HCT116 (cell line): ENCODE results near the gene TMEM14B. TPM values are rescaled to one million over a fixed set of nuclear protein-coding genes. Genes with fewer than 3 reads are reported as not detected.

Source experiments
- ATAC-seq: fragments of 200-7000 bp; cut with Tn5 transposase; 2 replicates; pipeline ENCODE4 v1.9.1; 2020; ENCODE audit warnings: mild to moderate bottlenecking, moderate library complexity
- BruUV-seq: library from RNA; stranded (reverse); fragments of 400-500 nt; replicated peaks from 2 replicates; lab custom pipeline; 2021; lab: Mats Ljungman, UMichigan
- CTCF ChIA-PET: fragments of 300-600 bp; sonication (Branson Sonifier 250); formaldehyde crosslinking; loops from one replicate; lab custom pipeline; 2021; ENCODE audit warnings: antibody characterized with exemption; lab: Charles Lee
- POLR2A ChIA-PET: fragments of 300-600, 350-600 bp; sonication (Branson Sonifier 250); formaldehyde crosslinking; loops from one replicate; lab custom pipeline; 2021; ENCODE audit warnings: antibody characterized with exemption; lab: Charles Lee
- RAD21 ChIA-PET, 2 experiments: fragments of 300-600 bp; sonication (Branson Sonifier 250); formaldehyde crosslinking; loops; one replicate each; lab custom pipeline; 2023; ENCODE audit warnings: low total read pairs in 2 of 2; ENCODE audit not compliant: uncharacterized antibody in 2 of 2, unreplicated experiment in 2 of 2, low non-redundant PET in 1 of 2; lab: Charles Lee
- DNase-seq: peaks from one replicate; pipeline ENCODE4 v3.0.0-alpha.2; 2010; ENCODE audit warnings: low read depth, low spot score
- H2AFZ ChIP-seq: fragments of 200-600 bp; shearing (Covaris generic), sonication (generic); 2 replicates; pipeline ENCODE4 v1.6.1; 2017; ENCODE audit warnings: low read depth, mixed run types, mixed read lengths, antibody characterized with exemption, low read length; ENCODE audit not compliant: poor library complexity, severe bottlenecking
- H3K27ac ChIP-seq: 2 replicates; pipeline ENCODE4 v1.5.1; 2012; ENCODE audit warnings: low read depth, low read length
- H3K27me3 ChIP-seq: fragments of 200-600 bp; sonication (generic); 2 replicates; pipeline ENCODE4 v1.6.1; 2016; ENCODE audit warnings: mixed run types, low read length, mixed read lengths; ENCODE audit not compliant: insufficient read depth
- H3K36me3 ChIP-seq, 2 experiments: fragments of 200-500 bp in 1 of 2; fragments of 200-600 bp in 1 of 2; sonication (Bioruptor generic) in 1 of 2; sonication (generic) in 1 of 2; 2 replicates each; pipeline versions ENCODE4 v1.5.1 to v1.6.1; 2014 to 2016; ENCODE audit warnings: low read length in 2 of 2, inconsistent platforms in 1 of 2, mixed read lengths in 1 of 2, mixed run types in 1 of 2; ENCODE audit not compliant: insufficient read depth in 2 of 2, control insufficient read depth in 1 of 2
- H3K4me1 ChIP-seq, 2 experiments: fragments of 200-600 bp in 1 of 2; sonication (generic) in 1 of 2; 2 replicates each; pipeline versions ENCODE4 v1.5.1 to v1.6.1; 2012 to 2017; ENCODE audit warnings: low read length in 2 of 2, inconsistent platforms in 1 of 2, mild to moderate bottlenecking in 1 of 2, mixed read lengths in 1 of 2, mixed run types in 1 of 2, moderate library complexity in 1 of 2; ENCODE audit not compliant: insufficient read depth in 2 of 2, control insufficient read depth in 1 of 2
- H3K4me2 ChIP-seq: fragments of 200-600 bp; sonication (generic); 2 replicates; pipeline ENCODE4 v1.6.1; 2017; ENCODE audit warnings: mixed run types, low read length, mixed read lengths
- H3K4me3 ChIP-seq, 2 experiments: fragments of 200-600 bp in 1 of 2; sonication (generic) in 1 of 2; replicated peaks in 1 of 2; 2 replicates each; pipeline ENCODE4 v1.5.1; 2011 to 2016; ENCODE audit warnings: low read length in 2 of 2, control low read depth in 1 of 2, low read depth in 1 of 2, mild to moderate bottlenecking in 1 of 2, mixed read lengths in 1 of 2, mixed run types in 1 of 2
- H3K79me2 ChIP-seq: fragments of 200-600 bp; sonication (generic); 2 replicates; pipeline ENCODE4 v1.6.1; 2017; ENCODE audit warnings: mild to moderate bottlenecking, mixed run types, low read length, moderate library complexity, mixed read lengths; ENCODE audit not compliant: insufficient read depth
- H3K9ac ChIP-seq: fragments of 200-600 bp; sonication (generic); 2 replicates; pipeline ENCODE4 v1.6.1; 2016; ENCODE audit warnings: low read length, mixed read lengths
- H3K9me2 ChIP-seq: fragments of 200-600 bp; sonication (generic), shearing (Covaris generic); 2 replicates; pipeline ENCODE4 v1.6.1; 2017; ENCODE audit warnings: mixed run types, mild to moderate bottlenecking, moderate library complexity; ENCODE audit not compliant: insufficient read depth
- H3K9me3 ChIP-seq, 2 experiments: fragments of 200-500 bp in 1 of 2; fragments of 200-600 bp in 1 of 2; sonication (Bioruptor generic) in 1 of 2; sonication (generic) in 1 of 2; 2 replicates each; pipeline ENCODE4 v1.6.1; 2014 to 2017; ENCODE audit warnings: low read length in 2 of 2, mixed read lengths in 2 of 2, inconsistent platforms in 1 of 2, low read depth in 1 of 2, mild to moderate bottlenecking in 1 of 2, mixed run types in 1 of 2, moderate library complexity in 1 of 2; ENCODE audit not compliant: control insufficient read depth in 1 of 2, insufficient read depth in 1 of 2
- H4K20me1 ChIP-seq: fragments of 200-600 bp; sonication (generic), shearing (Covaris generic); 2 replicates; pipeline ENCODE4 v1.6.1; 2017; ENCODE audit warnings: mixed run types, mild to moderate bottlenecking, moderate library complexity; ENCODE audit not compliant: insufficient read depth
- ATF3 ChIP-seq: IDR thresholded peaks from 2 replicates; pipeline ENCODE4 v1.6.1; 2012
- CBX3 ChIP-seq: IDR thresholded peaks from 2 replicates; pipeline ENCODE4 v1.6.1; 2012; ENCODE audit warnings: low read depth
- CTCF ChIP-seq, 3 experiments: fragments of 200-600 bp in 1 of 3; sonication (generic) in 1 of 3; IDR thresholded peaks in 2 of 3; conservative IDR thresholded peaks in 1 of 3; 2 replicates each; pipeline ENCODE4 v1.5.1; 2012 to 2017; ENCODE audit warnings: low read depth in 2 of 3, low read length in 2 of 3, antibody characterized with exemption in 1 of 3, borderline replicate concordance in 1 of 3, control low read depth in 1 of 3, mild to moderate bottlenecking in 1 of 3, mixed read lengths in 1 of 3, mixed run types in 1 of 3, moderate library complexity in 1 of 3; ENCODE audit not compliant: insufficient read depth in 1 of 3
- EZH2 ChIP-seq: fragments of 200-600 bp; sonication (generic); IDR thresholded peaks from 2 replicates; pipeline ENCODE4 v1.6.1; 2017; ENCODE audit warnings: antibody characterized with exemption, mixed run types
- MAX ChIP-seq: IDR thresholded peaks from 2 replicates; pipeline ENCODE4 v1.6.1; 2012
- POLR2AphosphoS5 ChIP-seq: IDR thresholded peaks from 2 replicates; pipeline ENCODE4 v1.6.1; 2011; ENCODE audit warnings: mild to moderate bottlenecking, low read depth, low read length, moderate library complexity
- SIN3A ChIP-seq: IDR thresholded peaks from 2 replicates; pipeline ENCODE4 v1.6.1; 2012; ENCODE audit warnings: low read depth
- ZBTB33 ChIP-seq: IDR thresholded peaks from 2 replicates; pipeline ENCODE4 v1.6.1; 2011; ENCODE audit warnings: mild to moderate bottlenecking, low read length, moderate library complexity; ENCODE audit not compliant: insufficient replicate concordance; ENCODE audit errors: extremely low read depth
- ZNF274 ChIP-seq: fragments of 200-500 bp; sonication (Bioruptor generic); IDR thresholded peaks from 2 replicates; pipeline ENCODE4 v1.6.1; 2014; ENCODE audit warnings: mild to moderate bottlenecking, low read depth, low read length, inconsistent platforms
- intact Hi-C: fragments of 100-400 bp; cut with micrococcal nuclease; formaldehyde crosslinking; loops from 2 replicates; pipeline ENCODE4 v1.10.0; 2022
- total RNA-seq: library from RNA; stranded (reverse); gene quantifications from one replicate; pipeline ENCODE4 v1.2.1, GENCODE V29; 2021; ENCODE audit not compliant: unreplicated experiment

Gene TMEM14B
- total RNA-seq, 1 experiment from 2014 or later, result 83.6 TPM

GRCh38 chr6:10730254-10730653, 17.4 kb upstream of the TMEM14B start:
- no peak overlapping the region for H3K4me3 ChIP-seq
- no peak overlapping the region for H2AFZ ChIP-seq
- POLR2A ChIA-PET, result no interaction called here
- H3K4me2 ChIP-seq, result no peak overlapping the region
- no peak overlapping the region for H3K27ac ChIP-seq
- H3K9me2 ChIP-seq, result no peaks in the 10 kb centered on the region
- ATAC-seq (no peak), DNase-seq (no peak)
- no peaks in the 10 kb centered on the region for H4K20me1 ChIP-seq
- H3K79me2 ChIP-seq, result no peaks in the 10 kb centered on the region
- no peaks in the 10 kb centered on the region for H3K9me3 ChIP-seq
- peaks cover 10 to 15% of the 10 kb centered on the region in 2 experiments; a peak in 3 of 4 replicates for H3K36me3 ChIP-seq
- CTCF ChIA-PET, result no interaction called here
- RAD21 ChIA-PET, result no interaction called here
- TF ChIP-seq MAX (no peak), ZBTB33 (no peak), CTCF (IDR thresholded peaks at IDR 0.05 in 2 of 3, conservative IDR thresholded peaks at IDR 0.05 in 1 of 3; ENCODE audit: borderline replicate concordance in 1 of 3, insufficient read depth in 1 of 3, low read depth in 2 of 3, low read length in 2 of 3) (no peak), SIN3A (no peak), EZH2 (no peak), POLR2AphosphoS5 (no peak), ATF3 (no peak), CBX3 (no peak), ZNF274 (no peak)
- peaks cover 19 to 23% of the 10 kb centered on the region in 2 experiments for H3K4me1 ChIP-seq
- H3K27me3 ChIP-seq, result no peaks in the 10 kb centered on the region
- no TSS peak for BruUV-seq
- intact Hi-C loops, result no loop called here
- H3K9ac ChIP-seq, result no peak overlapping the region
